Lung microvascular endothelial cell (primary cell): ENCODE results near the gene HNRNPLL. TPM values are rescaled to one million over a fixed set of nuclear protein-coding genes. Genes with fewer than 3 reads are reported as not detected.
"Not testable (repeated sequence)": the region's sequence is repeated elsewhere in the genome, so short reads cannot be mapped to it uniquely, and the experiment has no call there.

ENCODE experiments used
- DNase-seq, 2 donors: peaks; one replicate each; pipeline versions ENCODE4 v3.0.0 to v3.0.0-alpha.2; 2010; ENCODE audit warnings: low read depth in 2 of 2
- total RNA-seq: library from RNA; depleted of rRNA; stranded (reverse); fragments of >200 nt; gene quantifications from 2 replicates; pipeline ENCODE4 v1.2.1, GENCODE V29; 2014

HNRNPLL gene
- 32.0 and 35.3 TPM in 2 replicates for total RNA-seq

GRCh38 chr2:38602732-38603401 is at the start of gene HNRNPLL:
Gene HNRNPLL (minus strand): TSS chr2:38602928. CDS start chr2:38602626, 302 bp downstream.
- peak; percentile 96 to 98 for DNase-seq

GRCh38 chr2:38650717-38651116 is 48.0 kb upstream of the HNRNPLL start:
- no peak for DNase-seq

GRCh38 chr2:38650012-38650411 is 47.3 kb upstream of the HNRNPLL start:
- DNase-seq = no peak

GRCh38 chr2:38649176-38649728 is 46.5 kb upstream of the HNRNPLL start:
- no peak for DNase-seq

- peak in 1 of 2 donors; percentile 16 for DNase-seq
Measured at GRCh38 chr2:38648107-38648761, 45.5 kb upstream of the HNRNPLL start.

- not testable (repeated sequence) for DNase-seq
Measured at GRCh38 chr2:38643683-38644511, 41.2 kb upstream of the HNRNPLL start.

GRCh38 chr2:38643021-38643671 is 40.4 kb upstream of the HNRNPLL start:
- DNase-seq = no peak

- not testable (repeated sequence) for DNase-seq
Measured at GRCh38 chr2:38642373-38643017, 39.8 kb upstream of the HNRNPLL start.

- DNase-seq = no peak
Measured at GRCh38 chr2:38636069-38636468, 33.3 kb upstream of the HNRNPLL start.

GRCh38 chr2:38635139-38635538 is 32.4 kb upstream of the HNRNPLL start:
- DNase-seq = no peak

- no peak for DNase-seq
Measured at GRCh38 chr2:38634684-38635083, 32.0 kb upstream of the HNRNPLL start.

GRCh38 chr2:38633895-38634294 is 31.2 kb upstream of the HNRNPLL start:
- no peak for DNase-seq

GRCh38 chr2:38632980-38633379 is 30.3 kb upstream of the HNRNPLL start:
- DNase-seq = no peak

- DNase-seq = no peak
Measured at GRCh38 chr2:38631976-38632375, 29.2 kb upstream of the HNRNPLL start.

GRCh38 chr2:38629684-38630083 is 27.0 kb upstream of the HNRNPLL start:
- DNase-seq = no peak

- no peak for DNase-seq
Measured at GRCh38 chr2:38627391-38627790, 24.7 kb upstream of the HNRNPLL start.

GRCh38 chr2:38626326-38627035 is 23.8 kb upstream of the HNRNPLL start:
- no peak for DNase-seq

- no peak for DNase-seq
Measured at GRCh38 chr2:38622210-38622609, 19.5 kb upstream of the HNRNPLL start.

- no peak for DNase-seq
Measured at GRCh38 chr2:38621018-38621417, 18.3 kb upstream of the HNRNPLL start.

GRCh38 chr2:38620282-38620977 is 17.7 kb upstream of the HNRNPLL start:
- DNase-seq = peak in 1 of 2 donors; percentile 12
